ENCODE measurements around the gene ADORA1. TPM values are rescaled to one million over a fixed set of nuclear protein-coding genes. Genes with fewer than 3 reads are reported as not detected.
A peak's percentile ranks its signal among the peaks of the same experiment; 100 is the strongest.

ADORA1 gene
- total and polyA plus RNA-seq, 2 of the 4 experiments (the other 2 are of a cell fraction): 0.36 to 0.56 TPM

DNA sequence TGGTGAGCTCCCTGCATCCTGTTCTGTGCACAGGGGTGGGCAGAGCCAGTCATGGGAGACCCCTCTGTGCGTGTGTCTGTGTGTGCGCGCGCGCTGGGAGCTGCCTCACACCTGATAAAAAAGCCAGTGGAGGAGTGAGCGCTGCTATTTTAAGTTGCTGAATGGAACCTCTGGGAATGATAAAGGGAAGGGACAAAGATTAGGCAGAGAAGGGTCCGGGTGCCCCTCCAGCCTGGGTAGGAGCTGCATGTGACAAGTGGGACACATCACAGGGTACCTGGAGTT lies 847 bp downstream of the ADORA1 start:
- Histone ChIP-seq H2AK5ac (ENCODE audit: low read depth, low read length) (no peak overlapping the region), H2BK120ac (ENCODE audit: low read depth, low read length) (no peak overlapping the region), H3K23ac (ENCODE audit: low read depth, low read length) (no peak overlapping the region), H3K9ac (ENCODE audit: low read depth, low read length) (no peak overlapping the region), H2AFZ (replicated peaks; ENCODE audit: low read length, poor library complexity) (peak overlapping the region; percentile 65), H2BK5ac (ENCODE audit: low read depth, low read length, poor library complexity, severe bottlenecking) (no peak overlapping the region), H2AK9ac (replicated peaks; ENCODE audit: low read depth, low read length, poor library complexity) (no peak overlapping the region), H3K4me3 (ENCODE audit: insufficient read depth, low read depth, low read length) (no peak overlapping the region; the same call in 1 of the 2 replicates), H3K56ac (ENCODE audit: extremely low read depth, insufficient read depth, low read length) (no peak overlapping the region), H3K27me3 (ENCODE audit: control insufficient read depth, insufficient read depth, low read length) (peaks cover 38% of the 10 kb centered on the region), H4K5ac (ENCODE audit: low read depth, low read length) (no peak overlapping the region), H3K79me1 (ENCODE audit: low read depth in 1 of 2, low read length in 2 of 2) (no peaks in the 10 kb centered on the region), H3K9me3 (ENCODE audit: control insufficient read depth, insufficient read depth, low read length) (no peaks in the 10 kb centered on the region), H3K14ac (replicated peaks; ENCODE audit: low read depth, low read length) (no peak overlapping the region), H3K4me1 (ENCODE audit: control insufficient read depth, insufficient read depth, low read length) (peaks cover 3% of the 10 kb centered on the region; the same call in 1 of the 2 replicates), H3K4me2 (ENCODE audit: low read depth, low read length) (peak overlapping the region; percentile 47; the same call in 1 of the 2 replicates), H4K20me1 (ENCODE audit: insufficient read depth, low read length) (no peaks in the 10 kb centered on the region), H3K9me1 (ENCODE audit: insufficient read depth, low read length) (no peaks in the 10 kb centered on the region), H3K27ac (ENCODE audit: insufficient read depth, low read length) (no peak overlapping the region), H3K4ac (ENCODE audit: low read depth, low read length) (no peak overlapping the region), H3K18ac (ENCODE audit: low read depth, low read length) (no peak overlapping the region), H3K36me3 (ENCODE audit: control insufficient read depth, insufficient read depth, low read length) (no peaks in the 10 kb centered on the region), H2BK20ac (ENCODE audit: low read depth, low read length) (no peak overlapping the region), H2BK15ac (ENCODE audit: low read depth, low read length) (no peak overlapping the region), H4K8ac (ENCODE audit: low read depth in 2 of 2, low read length in 2 of 2) (no peak overlapping the region), H4K91ac (ENCODE audit: insufficient read depth, low read depth, low read length) (no peak overlapping the region)
- POLR2A ChIA-PET (ENCODE audit: unreplicated experiment): no interaction called here
- in situ Hi-C loops (cut with MboI; ENCODE audit: low sequenced_read_pairs): no loop called here
- intact Hi-C loops (cut with micrococcal nuclease): no loop called here
- DNase-seq: no peak
- CTCF ChIA-PET: interaction anchor here (0.6 to 1.4 kb wide), 4 partner anchors 11 to 87 kb away, joined by 3 to 6 read pairs (median 5); no protein-coding TSS in a partner anchor
- TF ChIP-seq RAD21 (IDR thresholded peaks at IDR 0.05; ENCODE audit: low read length): no peak
- no peak for TF ChIP-seq NFE2L2 (IDR thresholded peaks at IDR 0.05; ENCODE audit: low read depth, low read length)
- no peak for ATAC-seq (ENCODE audit: low read depth)
- dilution Hi-C loops (cut with HindIII; ENCODE audit: low sequenced_read_pairs, unreplicated experiment): no loop called here
- WGBS, 2 experiments (ENCODE audit: extremely low coverage in 2 of 2, insufficient read length in 1 of 2): 0% methylated on average over 1 of the region's 7 CpGs; no CpG with 5 or more reads in 1 of the 2 experiments
- BruUV-seq (replicated peaks): no TSS peak

All from IMR-90 (cell line).